Measurements from ENCODE around the gene SLC13A1. TPM values are rescaled to one million over a fixed set of nuclear protein-coding genes. Genes with fewer than 3 reads are reported as not detected.

SLC13A1 gene
- total RNA-seq, 2 donors from 2014 or later: under 0.01 TPM; not detected in 1

DNA sequence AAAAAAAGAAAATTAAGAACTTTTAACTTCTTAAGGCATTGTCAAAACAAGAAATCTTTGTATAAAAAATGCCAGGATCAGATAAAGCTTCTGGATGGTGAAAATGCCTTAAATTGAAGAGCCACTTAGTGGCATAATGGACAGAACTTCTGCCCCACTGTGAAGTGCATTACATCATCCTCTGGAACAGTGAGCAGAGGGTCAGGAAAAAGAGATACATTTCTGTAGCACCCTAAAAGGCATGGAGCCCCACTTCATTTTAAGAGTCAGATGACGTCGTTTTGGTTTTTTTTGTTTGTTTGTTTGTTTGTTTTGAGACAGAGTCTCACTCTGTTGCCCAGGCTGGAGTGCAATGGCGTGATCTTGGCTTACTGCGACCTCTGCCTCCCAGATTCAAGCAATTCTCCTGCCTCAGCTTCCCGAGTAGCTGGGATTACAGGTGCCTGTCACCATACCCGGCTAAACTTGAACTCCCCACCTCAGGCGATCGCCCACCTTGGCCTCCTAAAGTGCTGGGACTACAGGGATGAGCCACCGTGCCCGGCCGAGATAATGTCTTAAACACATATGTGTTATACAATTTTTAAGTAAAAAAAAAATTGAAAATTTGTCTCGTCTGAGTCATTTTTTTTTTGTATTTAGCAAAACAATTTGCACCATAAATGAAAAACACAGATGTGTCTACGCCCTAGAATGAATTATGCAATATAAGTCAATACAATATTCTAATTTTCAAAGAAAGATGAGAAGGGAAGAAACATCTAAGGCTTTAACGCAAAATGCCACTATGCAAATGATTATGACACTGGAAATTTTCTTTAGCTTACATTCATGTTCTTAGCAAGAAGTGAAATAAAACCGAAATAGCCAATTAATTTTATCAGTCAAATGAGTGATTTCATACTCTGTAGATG is 29.2 kb downstream of the SLC13A1 start:
- ATAC-seq (no peak), DNase-seq (no peak)
- WGBS, 2 donors: 85 to 88% methylated on average over 15 of the region's 15 CpGs
- no peaks in the 10 kb centered on the region for H3K36me3 ChIP-seq (replicated peaks in 1 of 2; ENCODE audit: insufficient read depth in 1 of 2, low read depth in 2 of 2)
- H3K4me3 ChIP-seq: no peak overlapping the region
- H3K4me1 ChIP-seq: no peaks in the 10 kb centered on the region
- no peak for TF ChIP-seq POLR2A (IDR thresholded peaks at IDR 0.05)
- TF ChIP-seq, protein P1, sequence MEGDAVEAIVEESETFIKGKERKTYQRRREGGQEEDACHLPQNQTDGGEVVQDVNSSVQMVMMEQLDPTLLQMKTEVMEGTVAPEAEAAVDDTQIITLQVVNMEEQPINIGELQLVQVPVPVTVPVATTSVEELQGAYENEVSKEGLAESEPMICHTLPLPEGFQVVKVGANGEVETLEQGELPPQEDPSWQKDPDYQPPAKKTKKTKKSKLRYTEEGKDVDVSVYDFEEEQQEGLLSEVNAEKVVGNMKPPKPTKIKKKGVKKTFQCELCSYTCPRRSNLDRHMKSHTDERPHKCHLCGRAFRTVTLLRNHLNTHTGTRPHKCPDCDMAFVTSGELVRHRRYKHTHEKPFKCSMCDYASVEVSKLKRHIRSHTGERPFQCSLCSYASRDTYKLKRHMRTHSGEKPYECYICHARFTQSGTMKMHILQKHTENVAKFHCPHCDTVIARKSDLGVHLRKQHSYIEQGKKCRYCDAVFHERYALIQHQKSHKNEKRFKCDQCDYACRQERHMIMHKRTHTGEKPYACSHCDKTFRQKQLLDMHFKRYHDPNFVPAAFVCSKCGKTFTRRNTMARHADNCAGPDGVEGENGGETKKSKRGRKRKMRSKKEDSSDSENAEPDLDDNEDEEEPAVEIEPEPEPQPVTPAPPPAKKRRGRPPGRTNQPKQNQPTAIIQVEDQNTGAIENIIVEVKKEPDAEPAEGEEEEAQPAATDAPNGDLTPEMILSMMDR (IDR thresholded peaks at IDR 0.05): no peak
- no peaks in the 10 kb centered on the region for H3K9me3 ChIP-seq
- intact Hi-C loops (cut with DNase I): no loop called here
- no peaks in the 10 kb centered on the region for H3K27me3 ChIP-seq
- H3K27ac ChIP-seq: no peak overlapping the region

DNA sequence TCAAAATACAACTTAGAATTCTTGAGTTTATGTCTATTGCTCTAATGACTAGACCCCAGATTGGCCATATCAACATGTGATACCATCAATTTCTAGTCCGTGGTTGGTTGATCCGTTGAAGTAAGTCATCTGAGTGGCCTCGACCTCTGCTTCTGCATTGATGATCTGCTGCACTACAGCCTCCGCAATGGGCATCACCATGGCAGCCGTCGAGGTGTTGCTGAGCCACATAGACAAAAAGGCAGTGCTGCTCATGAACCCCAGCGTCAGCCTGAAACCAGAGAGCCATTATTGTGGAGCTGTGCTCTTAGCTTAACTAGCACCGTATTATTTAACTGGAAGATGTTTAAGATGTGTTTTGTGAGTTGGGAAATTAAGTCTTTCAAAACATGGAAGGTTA is 30.7 kb downstream of the SLC13A1 start:
- intact Hi-C loops (cut with DNase I): no loop called here
- Histone ChIP-seq H3K4me1 (no peaks in the 10 kb centered on the region), H3K27me3 (no peaks in the 10 kb centered on the region), H3K36me3 (replicated peaks in 1 of 2; ENCODE audit: insufficient read depth in 1 of 2, low read depth in 2 of 2) (no peaks in the 10 kb centered on the region), H3K27ac (no peak overlapping the region), H3K9me3 (no peaks in the 10 kb centered on the region), H3K4me3 (no peak overlapping the region)
- ATAC-seq (no peak), DNase-seq (no peak)
- WGBS, 2 donors: 87 to 88% methylated on average over 8 of the region's 8 CpGs
- TF ChIP-seq POLR2A (IDR thresholded peaks at IDR 0.05): no peak
- TF ChIP-seq, protein P1 (IDR thresholded peaks at IDR 0.05): no peak

DNA sequence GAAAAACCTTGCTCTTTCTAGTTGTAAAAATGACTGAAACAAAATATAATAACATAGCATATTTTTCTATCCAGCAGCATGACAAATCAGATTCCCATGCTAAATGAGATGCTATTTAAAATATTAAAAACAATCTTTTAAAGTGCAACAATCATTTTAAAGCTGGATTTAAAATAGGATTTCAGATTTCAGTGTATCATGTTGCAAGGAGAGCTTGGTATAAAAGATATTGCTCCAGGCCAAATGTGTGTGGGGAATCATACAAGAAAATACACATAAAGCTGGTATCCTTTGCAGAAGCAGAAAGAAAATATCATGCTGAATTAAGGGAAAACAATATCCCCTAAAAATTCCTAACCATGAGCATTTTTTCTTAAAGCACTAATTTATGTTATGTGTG is 42.2 kb downstream of the SLC13A1 start:
- Histone ChIP-seq H3K4me3 (no peak overlapping the region), H3K27ac (no peak overlapping the region), H3K36me3 (replicated peaks in 1 of 2; ENCODE audit: insufficient read depth in 1 of 2, low read depth in 2 of 2) (no peaks in the 10 kb centered on the region), H3K9me3 (no peaks in the 10 kb centered on the region), H3K4me1 (no peaks in the 10 kb centered on the region), H3K27me3 (no peaks in the 10 kb centered on the region)
- DNase-seq: no peak
- TF ChIP-seq, protein P1 (IDR thresholded peaks at IDR 0.05): no peak
- TF ChIP-seq POLR2A (IDR thresholded peaks at IDR 0.05): no peak
- intact Hi-C loops (cut with DNase I): no loop called here
- no peak for ATAC-seq

DNA sequence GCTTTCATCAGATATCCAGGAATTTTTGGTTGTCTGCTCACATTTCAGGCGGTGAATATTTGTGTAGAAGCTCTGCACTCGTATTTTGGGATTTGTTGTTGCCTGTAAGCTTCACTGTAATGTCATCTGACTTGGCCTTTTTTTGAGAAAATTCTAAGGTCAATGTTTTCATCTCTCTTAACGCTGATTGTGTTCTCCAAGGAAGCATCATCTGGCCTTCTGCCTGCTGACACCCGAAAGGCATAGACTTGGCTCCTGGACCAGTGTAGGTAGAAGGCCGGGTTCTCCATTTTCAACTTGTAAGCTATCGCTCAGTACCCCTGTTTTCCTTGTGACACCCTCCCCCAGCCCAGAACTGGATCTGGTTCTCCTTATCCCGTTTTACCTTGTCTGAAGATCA is 44.2 kb downstream of the SLC13A1 start:
- no peak overlapping the region for H3K4me3 ChIP-seq
- intact Hi-C loops (cut with DNase I): no loop called here
- no peak for ATAC-seq
- DNase-seq: no peak
- WGBS, 2 donors: 75 to 83% methylated on average over 7 of the region's 7 CpGs
- no peaks in the 10 kb centered on the region for H3K27me3 ChIP-seq
- no peaks in the 10 kb centered on the region for H3K36me3 ChIP-seq (replicated peaks in 1 of 2; ENCODE audit: insufficient read depth in 1 of 2, low read depth in 2 of 2)
- H3K9me3 ChIP-seq: no peaks in the 10 kb centered on the region
- H3K27ac ChIP-seq: no peak overlapping the region
- TF ChIP-seq, protein P1 (IDR thresholded peaks at IDR 0.05): no peak
- no peaks in the 10 kb centered on the region for H3K4me1 ChIP-seq

Measured in body of pancreas (tissue), 4 donors.